ENCODE results near the gene MAPKAP1. TPM values are rescaled to one million over a fixed set of nuclear protein-coding genes. Genes with fewer than 3 reads are reported as not detected.

MAPKAP1 gene
- total RNA-seq, 1 donor from 2014 or later, result 70.7 TPM

DNA sequence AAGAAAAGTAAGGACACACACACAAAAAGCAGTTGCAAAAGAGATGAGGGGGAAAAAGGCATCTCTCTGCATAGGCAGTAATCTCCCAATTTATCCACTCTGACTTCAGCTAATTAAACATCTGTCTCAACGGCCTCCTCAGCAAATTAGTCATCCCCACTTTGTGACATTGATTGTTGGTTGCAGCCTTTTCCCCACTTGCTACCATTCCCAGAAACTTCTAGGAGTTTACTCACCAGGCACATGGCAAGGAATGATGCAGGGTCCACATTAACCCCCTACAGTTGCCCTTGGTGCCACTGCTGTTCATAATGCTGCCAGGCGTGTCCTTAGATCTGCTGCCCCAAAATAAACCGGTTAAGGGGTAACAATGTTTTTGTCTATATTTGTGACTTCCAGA lies 174.6 kb downstream of the MAPKAP1 start:
- DNase-seq (ENCODE audit: extremely low spot score in 2 of 2), result no peak
- no peak overlapping the region for H3K27ac ChIP-seq
- H3K4me3 ChIP-seq, result no peak overlapping the region
- TF ChIP-seq POLR2A (IDR thresholded peaks at IDR 0.05) (no peak), POLR2AphosphoS5 (IDR thresholded peaks at IDR 0.05; ENCODE audit: insufficient read depth in 1 of 2, low read depth in 1 of 2) (no peak)
- TF ChIP-seq, protein P1, sequence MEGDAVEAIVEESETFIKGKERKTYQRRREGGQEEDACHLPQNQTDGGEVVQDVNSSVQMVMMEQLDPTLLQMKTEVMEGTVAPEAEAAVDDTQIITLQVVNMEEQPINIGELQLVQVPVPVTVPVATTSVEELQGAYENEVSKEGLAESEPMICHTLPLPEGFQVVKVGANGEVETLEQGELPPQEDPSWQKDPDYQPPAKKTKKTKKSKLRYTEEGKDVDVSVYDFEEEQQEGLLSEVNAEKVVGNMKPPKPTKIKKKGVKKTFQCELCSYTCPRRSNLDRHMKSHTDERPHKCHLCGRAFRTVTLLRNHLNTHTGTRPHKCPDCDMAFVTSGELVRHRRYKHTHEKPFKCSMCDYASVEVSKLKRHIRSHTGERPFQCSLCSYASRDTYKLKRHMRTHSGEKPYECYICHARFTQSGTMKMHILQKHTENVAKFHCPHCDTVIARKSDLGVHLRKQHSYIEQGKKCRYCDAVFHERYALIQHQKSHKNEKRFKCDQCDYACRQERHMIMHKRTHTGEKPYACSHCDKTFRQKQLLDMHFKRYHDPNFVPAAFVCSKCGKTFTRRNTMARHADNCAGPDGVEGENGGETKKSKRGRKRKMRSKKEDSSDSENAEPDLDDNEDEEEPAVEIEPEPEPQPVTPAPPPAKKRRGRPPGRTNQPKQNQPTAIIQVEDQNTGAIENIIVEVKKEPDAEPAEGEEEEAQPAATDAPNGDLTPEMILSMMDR (IDR thresholded peaks at IDR 0.05), result no peak
- no peaks in the 10 kb centered on the region for H3K27me3 ChIP-seq
- H3K4me1 ChIP-seq, result peaks cover 31% of the 10 kb centered on the region
- intact Hi-C loops (cut with DNase I), result no loop called here
- no peaks in the 10 kb centered on the region for H3K36me3 ChIP-seq
- no peaks in the 10 kb centered on the region for H3K9me3 ChIP-seq

DNA sequence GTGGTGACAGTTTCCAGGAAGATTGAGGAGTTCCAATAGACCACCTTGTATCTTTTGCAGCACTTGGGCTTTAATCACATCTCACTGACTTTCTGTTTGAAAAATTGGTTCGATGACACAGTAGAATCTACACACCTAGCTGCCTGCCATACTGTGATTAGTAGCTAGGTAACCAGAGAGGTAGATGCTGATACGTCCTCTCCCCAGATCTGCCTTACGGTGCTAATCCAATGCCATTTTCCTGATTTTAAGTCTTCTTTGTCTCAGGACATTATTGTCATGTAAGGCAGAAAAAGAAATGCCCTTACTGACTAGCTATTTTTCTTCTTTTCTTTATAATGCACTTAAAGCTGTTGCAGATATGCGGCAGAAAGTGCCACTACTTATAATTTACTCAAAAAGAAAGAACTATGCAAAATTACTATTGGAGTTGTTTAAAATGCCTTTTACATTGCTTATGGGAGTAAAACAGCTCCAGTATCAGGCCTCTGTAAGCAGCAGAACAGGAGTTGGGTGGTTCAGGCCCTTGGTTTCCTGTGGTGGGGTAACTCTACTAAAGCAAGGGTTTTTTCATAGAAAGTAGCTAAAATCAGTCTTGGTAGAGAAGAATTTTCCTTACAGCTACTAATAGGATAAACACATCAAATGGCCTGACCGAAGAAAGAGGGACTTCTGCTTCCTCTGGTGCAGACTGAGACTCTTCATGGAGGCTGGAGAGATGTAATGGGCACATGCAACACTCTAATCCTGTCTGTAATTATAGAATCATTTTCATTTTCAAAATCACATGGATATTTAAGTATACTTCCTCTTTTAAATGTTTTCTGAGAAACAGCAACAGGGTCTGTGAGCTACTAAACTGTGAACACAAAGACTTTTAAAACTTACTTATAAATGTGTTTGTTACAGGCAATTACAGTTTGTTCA lies 177.2 kb downstream of the MAPKAP1 start:
- Histone ChIP-seq H3K27ac (no peak overlapping the region), H3K4me3 (no peak overlapping the region), H3K9me3 (no peaks in the 10 kb centered on the region), H3K27me3 (no peaks in the 10 kb centered on the region), H3K4me1 (peaks cover 33% of the 10 kb centered on the region), H3K36me3 (no peaks in the 10 kb centered on the region)
- intact Hi-C loops (cut with DNase I), result no loop called here
- TF ChIP-seq POLR2AphosphoS5 (IDR thresholded peaks at IDR 0.05; ENCODE audit: insufficient read depth in 1 of 2, low read depth in 1 of 2), result no peak
- TF ChIP-seq, protein P1 (IDR thresholded peaks at IDR 0.05), result no peak
- TF ChIP-seq POLR2A (IDR thresholded peaks at IDR 0.05), result no peak
- no peak for DNase-seq (ENCODE audit: extremely low spot score in 2 of 2)

DNA sequence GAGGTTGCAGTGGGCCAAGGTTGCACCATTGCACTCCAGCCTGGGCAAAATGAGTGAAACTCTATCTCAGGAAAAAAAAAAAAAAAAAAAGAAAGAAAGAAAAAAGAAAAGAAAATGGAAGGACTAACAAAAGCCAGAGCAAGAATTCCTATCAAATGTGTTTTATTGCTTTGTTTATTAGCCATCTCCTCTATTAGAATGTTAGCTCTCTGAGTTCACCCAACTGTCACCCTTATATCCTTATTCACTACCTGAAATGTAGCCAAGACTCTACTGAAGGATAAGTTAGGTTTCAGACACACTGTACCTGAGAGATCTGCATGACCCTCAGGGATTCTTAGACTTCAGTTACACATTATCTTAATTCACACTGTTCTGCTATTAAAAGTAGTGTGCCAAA lies 177.9 kb downstream of the MAPKAP1 start:
- Histone ChIP-seq H3K27ac (no peak overlapping the region), H3K36me3 (no peaks in the 10 kb centered on the region), H3K4me3 (no peak overlapping the region), H3K4me1 (peaks cover 38% of the 10 kb centered on the region), H3K9me3 (no peaks in the 10 kb centered on the region), H3K27me3 (no peaks in the 10 kb centered on the region)
- intact Hi-C loops (cut with DNase I), result no loop called here
- TF ChIP-seq POLR2A (IDR thresholded peaks at IDR 0.05), result no peak
- TF ChIP-seq, protein P1 (IDR thresholded peaks at IDR 0.05), result no peak
- TF ChIP-seq POLR2AphosphoS5 (IDR thresholded peaks at IDR 0.05; ENCODE audit: insufficient read depth in 1 of 2, low read depth in 1 of 2), result no peak
- no peak for DNase-seq (ENCODE audit: extremely low spot score in 2 of 2)

DNA sequence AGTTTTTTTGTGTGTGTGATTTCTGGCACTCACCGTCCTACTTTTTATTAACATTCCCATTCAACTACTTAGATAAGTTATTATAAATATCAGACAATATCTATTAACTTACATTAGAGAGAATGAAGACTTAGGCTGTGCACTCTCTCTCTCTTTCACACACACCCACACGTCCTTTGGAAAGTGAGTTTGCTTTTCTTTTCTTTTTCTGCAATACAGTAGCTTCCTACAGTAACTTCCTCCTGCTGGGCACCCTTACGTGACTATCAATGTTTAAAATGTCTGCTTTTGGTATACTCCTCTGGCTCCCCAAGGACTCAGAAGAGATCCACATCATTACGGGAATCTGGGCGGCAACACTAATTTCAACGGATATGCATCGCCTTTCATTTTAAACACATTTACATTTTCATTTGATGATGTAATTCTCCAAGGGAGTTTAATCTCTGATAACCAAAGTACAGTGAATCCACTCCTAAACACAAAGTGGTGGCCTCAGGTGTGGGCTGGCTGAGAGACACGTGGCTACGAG lies 179.5 kb downstream of the MAPKAP1 start:
- Histone ChIP-seq H3K27me3 (no peaks in the 10 kb centered on the region), H3K36me3 (no peaks in the 10 kb centered on the region), H3K4me1 (peaks cover 48% of the 10 kb centered on the region), H3K4me3 (no peak overlapping the region), H3K9me3 (no peaks in the 10 kb centered on the region), H3K27ac (no peak overlapping the region)
- DNase-seq (ENCODE audit: extremely low spot score in 2 of 2), result no peak
- TF ChIP-seq POLR2AphosphoS5 (IDR thresholded peaks at IDR 0.05; ENCODE audit: insufficient read depth in 1 of 2, low read depth in 1 of 2) (no peak), POLR2A (IDR thresholded peaks at IDR 0.05) (no peak)
- TF ChIP-seq, protein P1 (IDR thresholded peaks at IDR 0.05), result no peak
- intact Hi-C loops (cut with DNase I), result no loop called here

All from vagina (tissue), 2 donors.